ENCODE results near the gene CLK4. TPM values are rescaled to one million over a fixed set of nuclear protein-coding genes. Genes with fewer than 3 reads are reported as not detected.

The CLK4 gene
- total RNA-seq, 1 experiment from 2014 or later = 29.3 TPM

GRCh38 chr5:178564811-178565550 lies 61.9 kb downstream of the CLK4 start:
- Mint-ChIP-seq H3K9me3 (ENCODE audit: low read depth, unreplicated experiment) (peaks cover 2% of the 10 kb centered on the region), H3K36me3 (ENCODE audit: insufficient read depth, unreplicated experiment) (no peaks in the 10 kb centered on the region), H3K4me3 (ENCODE audit: low read depth, unreplicated experiment) (no peak overlapping the region), H3K4me1 (ENCODE audit: low read depth, unreplicated experiment) (no peaks in the 10 kb centered on the region), H3K27me3 (ENCODE audit: unreplicated experiment) (no peaks in the 10 kb centered on the region), H3K27ac (ENCODE audit: unreplicated experiment) (no peak overlapping the region)
- TF ChIP-seq CTCF (IDR thresholded peaks at IDR 0.05; ENCODE audit: unreplicated experiment) = no peak
- CTCF ChIA-PET = no interaction called here
- no peak for DNase-seq
- no TSS peak for BruUV-seq (replicated peaks)
- intact Hi-C loops (cut with micrococcal nuclease; ENCODE audit: unreplicated experiment) = no loop called here

DNA sequence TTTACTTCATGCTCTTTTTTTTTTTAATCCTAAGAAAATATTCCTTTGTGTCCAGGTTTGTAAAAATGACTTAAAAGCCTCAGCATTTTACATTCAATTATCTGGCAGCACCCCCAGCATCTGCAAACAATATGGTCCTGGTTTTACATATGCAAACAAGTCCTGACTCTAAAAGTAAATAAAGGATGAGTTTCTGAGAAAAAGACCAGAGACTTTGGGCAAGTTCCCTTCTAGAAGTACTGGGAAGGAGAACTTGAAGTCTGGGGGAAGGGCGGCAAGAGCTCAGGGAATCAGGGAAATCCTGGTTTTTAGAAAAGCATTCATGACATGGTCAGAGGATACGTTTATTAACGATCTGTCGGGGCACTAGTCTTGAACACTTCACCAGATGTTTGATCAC lies 62.5 kb downstream of the CLK4 start:
- CTCF ChIA-PET = no interaction called here
- intact Hi-C loops (cut with micrococcal nuclease; ENCODE audit: unreplicated experiment) = no loop called here
- H3K27me3 Mint-ChIP-seq (ENCODE audit: unreplicated experiment) = no peaks in the 10 kb centered on the region
- no TSS peak for BruUV-seq (replicated peaks)
- H3K36me3 Mint-ChIP-seq (ENCODE audit: insufficient read depth, unreplicated experiment) = no peaks in the 10 kb centered on the region
- TF ChIP-seq CTCF (IDR thresholded peaks at IDR 0.05; ENCODE audit: unreplicated experiment) = no peak
- no peak overlapping the region for H3K4me3 Mint-ChIP-seq (ENCODE audit: low read depth, unreplicated experiment)
- DNase-seq = no peak
- peaks cover 2% of the 10 kb centered on the region for H3K9me3 Mint-ChIP-seq (ENCODE audit: low read depth, unreplicated experiment)
- no peaks in the 10 kb centered on the region for H3K4me1 Mint-ChIP-seq (ENCODE audit: low read depth, unreplicated experiment)
- no peak overlapping the region for H3K27ac Mint-ChIP-seq (ENCODE audit: unreplicated experiment)

- no TSS peak for BruUV-seq (replicated peaks)
- DNase-seq = no peak
- H3K36me3 Mint-ChIP-seq (ENCODE audit: insufficient read depth, unreplicated experiment) = no peaks in the 10 kb centered on the region
Observed at GRCh38 chr5:178563621-178564020, 63.2 kb downstream of the CLK4 start.

GRCh38 chr5:178561746-178562264 lies 65.0 kb downstream of the CLK4 start:
- Mint-ChIP-seq H3K27ac (ENCODE audit: unreplicated experiment) (no peak overlapping the region), H3K4me3 (ENCODE audit: low read depth, unreplicated experiment) (no peak overlapping the region), H3K27me3 (ENCODE audit: unreplicated experiment) (no peaks in the 10 kb centered on the region), H3K4me1 (ENCODE audit: low read depth, unreplicated experiment) (no peaks in the 10 kb centered on the region), H3K36me3 (ENCODE audit: insufficient read depth, unreplicated experiment) (no peaks in the 10 kb centered on the region), H3K9me3 (ENCODE audit: low read depth, unreplicated experiment) (peaks cover 5% of the 10 kb centered on the region)
- intact Hi-C loops (cut with micrococcal nuclease; ENCODE audit: unreplicated experiment) = no loop called here
- no peak for TF ChIP-seq CTCF (IDR thresholded peaks at IDR 0.05; ENCODE audit: unreplicated experiment)
- DNase-seq = no peak
- BruUV-seq (replicated peaks) = no TSS peak
- CTCF ChIA-PET = no interaction called here

More at GRCh38 chr5:178563621-178564020, 63.2 kb downstream of the CLK4 start:
- no peaks in the 10 kb centered on the region for H3K27me3 Mint-ChIP-seq (ENCODE audit: unreplicated experiment)
- no peak for TF ChIP-seq CTCF (IDR thresholded peaks at IDR 0.05; ENCODE audit: unreplicated experiment)
- H3K27ac Mint-ChIP-seq (ENCODE audit: unreplicated experiment) = no peak overlapping the region
- no peak overlapping the region for H3K4me3 Mint-ChIP-seq (ENCODE audit: low read depth, unreplicated experiment)
- peaks cover 5% of the 10 kb centered on the region for H3K9me3 Mint-ChIP-seq (ENCODE audit: low read depth, unreplicated experiment)
- intact Hi-C loops (cut with micrococcal nuclease; ENCODE audit: unreplicated experiment) = no loop called here
- no peaks in the 10 kb centered on the region for H3K4me1 Mint-ChIP-seq (ENCODE audit: low read depth, unreplicated experiment)
- CTCF ChIA-PET = no interaction called here
